ENCODE measurements around the gene IL20. TPM values are rescaled to one million over a fixed set of nuclear protein-coding genes. Genes with fewer than 3 reads are reported as not detected.

The IL20 gene
- total and polyA plus RNA-seq, 2 of the 8 experiments (the other 6 are each of a cell fraction or from before 2014, with no cell fraction given): not detected

DNA sequence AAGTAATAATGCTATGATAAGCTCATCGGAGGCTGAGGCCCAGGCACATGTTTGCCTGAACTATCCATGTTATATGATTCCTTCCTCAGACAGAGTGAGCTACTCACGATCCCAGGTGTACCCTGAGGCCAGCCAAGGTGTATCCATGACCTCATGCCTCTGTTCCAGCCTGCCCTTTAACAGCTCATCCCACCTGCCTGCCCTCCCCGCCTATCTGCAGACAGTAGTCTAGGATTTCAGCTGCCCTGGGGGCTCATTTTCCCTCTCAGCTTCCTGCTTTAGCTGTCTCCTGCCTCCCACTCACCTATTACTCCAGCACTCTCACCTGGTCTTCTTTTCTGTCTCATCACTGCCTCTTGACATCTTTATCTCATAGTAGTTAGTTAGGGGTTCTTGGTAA, 29.9 kb downstream of the IL20 start:
- Histone ChIP-seq H3K18ac (ENCODE audit: extremely low read depth, low read length) (no peak overlapping the region), H2BK15ac (ENCODE audit: low read length) (no peak overlapping the region), H4K91ac (replicated peaks; ENCODE audit: insufficient read length, low read length) (no peak overlapping the region), H2BK20ac (ENCODE audit: low read length) (no peak overlapping the region), H3K36me3 (ENCODE audit: control insufficient read depth in 2 of 4, insufficient read depth in 4 of 4, low read length in 3 of 4) (no peaks in the 10 kb centered on the region), H4K20me1 (replicated peaks in 1 of 2; ENCODE audit: control insufficient read depth in 1 of 2, insufficient read depth in 2 of 2, low read length in 2 of 2) (no peaks in the 10 kb centered on the region), H2AFZ (ENCODE audit: low read length) (no peak overlapping the region), H2AK5ac (ENCODE audit: low read depth, low read length) (no peak overlapping the region), H3K14ac (ENCODE audit: insufficient read length) (no peak overlapping the region), H3K79me2 (ENCODE audit: control insufficient read depth in 1 of 2, insufficient read depth in 2 of 2, low read length in 2 of 2) (no peaks in the 10 kb centered on the region), H2BK5ac (ENCODE audit: low read depth, low read length) (no peak overlapping the region), H3K23ac (ENCODE audit: insufficient read length) (no peak overlapping the region), H3K9me3 (ENCODE audit: insufficient read depth in 2 of 2, low read depth in 1 of 2, low read length in 1 of 2) (no peaks in the 10 kb centered on the region), H3K79me1 (ENCODE audit: low read depth, low read length) (no peaks in the 10 kb centered on the region), H3K56ac (replicated peaks; ENCODE audit: insufficient read length, low read depth, low read length) (no peak overlapping the region), H4K5ac (ENCODE audit: insufficient read length, low read depth, low read length) (no peak overlapping the region), H3K4me1 (replicated peaks in 1 of 4; ENCODE audit: control insufficient read depth in 3 of 4, insufficient read depth in 4 of 4, low read length in 3 of 4) (peaks cover 0 to 3% (median 0%) of the 10 kb centered on the region in 4 experiments; a peak in 2 of 7 replicates), H2BK120ac (replicated peaks; ENCODE audit: low read depth, low read length) (no peak overlapping the region), H3K23me2 (ENCODE audit: low read depth, low read length) (no peaks in the 10 kb centered on the region), H3K4me3 (ENCODE audit: extremely low read depth in 1 of 4, insufficient read depth in 2 of 4, low read depth in 3 of 4, low read length in 4 of 4) (no peak overlapping the region), H3K27me3 (replicated peaks in 1 of 4; ENCODE audit: control insufficient read depth in 3 of 4, extremely low read depth in 1 of 4, insufficient read depth in 3 of 4, low read length in 3 of 4) (no peaks in the 10 kb centered on the region), H3K9ac (replicated peaks in 1 of 4; ENCODE audit: extremely low read depth in 1 of 4, low read depth in 3 of 4, low read length in 3 of 4) (no peak overlapping the region), H3K27ac (ENCODE audit: low read depth, low read length) (no peak overlapping the region), H2BK12ac (ENCODE audit: low read depth, low read length) (no peak overlapping the region), H3K4me2 (ENCODE audit: insufficient read depth in 1 of 2, low read depth in 2 of 2, low read length in 2 of 2) (no peak overlapping the region), H4K8ac (ENCODE audit: extremely low read depth, insufficient read depth, low read length) (no peak overlapping the region), H3K4ac (replicated peaks; ENCODE audit: insufficient read length, low read depth, low read length) (no peak overlapping the region)
- CTCF ChIA-PET (ENCODE audit: partially characterized antibody): interaction anchor here (0.6 to 7.2 kb wide), 20 partner anchors 11 to 892 kb away, joined by 3 to 52 read pairs (median 4); partner anchors contain the start of genes FCAMR and IL20
- 88% methylated on average over 3 of the region's 3 CpGs; no CpG with 5 or more reads in 1 of the 2 experiments for WGBS, 2 experiments (ENCODE audit: extremely low coverage in 1 of 2, insufficient coverage in 1 of 2, insufficient read length in 1 of 2, insufficient replicate concordance in 2 of 2, low coverage in 1 of 2, low lambda C conversion rate in 2 of 2, missing lambda C conversion rate in 1 of 2)
- POLR2A ChIA-PET (ENCODE audit: partially characterized antibody): interaction anchor here (2.1 kb wide), 1 partner anchor 14 kb away, joined by 4 read pairs; no protein-coding TSS in a partner anchor
- FAIRE-seq: no peak
- DNase-seq (ENCODE audit: low read depth in 1 of 2, low spot score in 2 of 2): no peak
- TF ChIP-seq SP2 (IDR thresholded peaks at IDR 0.05; ENCODE audit: low read length) (no peak), BACH1 (IDR thresholded peaks at IDR 0.05; ENCODE audit: low read length) (no peak), BRCA1 (IDR thresholded peaks at IDR 0.05; ENCODE audit: low read depth, low read length) (no peak), CHD2 (IDR thresholded peaks at IDR 0.05; ENCODE audit: low read length) (no peak), NANOG (IDR thresholded peaks at IDR 0.05; ENCODE audit: insufficient read depth, low read depth, low read length, poor library complexity, severe bottlenecking) (no peak), KDM4A (IDR thresholded peaks at IDR 0.05; ENCODE audit: low read depth, low read length, severe bottlenecking) (no peak), EZH2 (IDR thresholded peaks at IDR 0.05; ENCODE audit: low read depth, low read length, severe bottlenecking) (no peak), PHF8 (conservative IDR thresholded peaks at IDR 0.05; ENCODE audit: low read depth, low read length) (no peak), KDM1A (IDR thresholded peaks at IDR 0.05; ENCODE audit: borderline replicate concordance, low read length) (no peak), RBBP5 (IDR thresholded peaks at IDR 0.05; ENCODE audit: borderline replicate concordance, low read depth, low read length) (no peak), RXRA (IDR thresholded peaks at IDR 0.05; ENCODE audit: insufficient read depth, low read depth, low read length) (no peak), EP300 (IDR thresholded peaks at IDR 0.05; ENCODE audit: borderline replicate concordance in 1 of 2, low read depth in 2 of 2, low read length in 2 of 2) (no peak), RAD21 (IDR thresholded peaks at IDR 0.05 in 1 of 2, conservative IDR thresholded peaks at IDR 0.05 in 1 of 2; ENCODE audit: low read depth in 2 of 2, low read length in 2 of 2) (no peak), SIX5 (IDR thresholded peaks at IDR 0.05; ENCODE audit: low read depth, low read length) (no peak)

All from H1 (cell line).